Measurements from ENCODE around the gene ODAD4. TPM values are rescaled to one million over a fixed set of nuclear protein-coding genes. Genes with fewer than 3 reads are reported as not detected.

ODAD4 gene
- total and polyA plus RNA-seq, 3 donors from 2014 or later: 22.3 to 53.7 (median 26.0) TPM

GRCh38 chr17:41895617-41896016, 34.8 kb upstream of the ODAD4 start:
- WGBS, 2 donors: 57 to 85% methylated on average over 5 of the region's 5 CpGs
- TF ChIP-seq CTCF (IDR thresholded peaks at IDR 0.05) (no peak), POLR2A (IDR thresholded peaks at IDR 0.05) (no peak)
- peaks cover 4% of the 10 kb centered on the region for H3K36me3 ChIP-seq (ENCODE audit: low read depth, missing control alignments)
- H3K4me3 ChIP-seq: no peak overlapping the region
- intact Hi-C loops (cut with DNase I; ENCODE audit: low total_unique reads): no loop called here
- H3K4me1 ChIP-seq: peaks cover 8% of the 10 kb centered on the region
- peak; percentile 34 for DNase-seq
- no peaks in the 10 kb centered on the region for H3K9me3 ChIP-seq
- H3K27ac ChIP-seq: no peak overlapping the region
- H3K27me3 ChIP-seq: no peaks in the 10 kb centered on the region

DNA sequence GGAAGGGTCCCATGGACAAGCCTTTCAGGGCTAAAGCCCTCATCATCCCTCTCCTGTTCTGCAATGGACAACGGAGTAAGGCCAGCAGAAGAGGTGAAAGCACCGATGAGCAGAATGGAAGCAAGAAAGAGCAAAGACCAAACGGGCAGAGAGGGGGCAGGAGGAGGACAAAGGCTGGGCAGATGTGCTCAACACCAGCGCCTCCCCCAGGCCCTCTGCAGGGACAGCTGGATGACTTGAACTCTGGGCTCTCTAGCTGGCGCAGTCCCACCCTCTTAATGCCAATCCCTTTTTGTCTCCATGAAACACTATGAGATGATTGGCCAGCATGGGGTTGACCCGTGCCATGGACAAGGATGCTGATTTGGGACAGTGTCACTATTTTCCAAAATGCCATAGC, 33.7 kb upstream of the ODAD4 start:
- Histone ChIP-seq H3K9me3 (no peaks in the 10 kb centered on the region), H3K27ac (no peak overlapping the region), H3K36me3 (ENCODE audit: low read depth, missing control alignments) (peaks cover 4% of the 10 kb centered on the region), H3K4me3 (no peak overlapping the region), H3K27me3 (no peaks in the 10 kb centered on the region), H3K4me1 (peaks cover 8% of the 10 kb centered on the region)
- 93 to 94% methylated on average over 6 of the region's 6 CpGs for WGBS, 2 donors
- TF ChIP-seq POLR2A (IDR thresholded peaks at IDR 0.05) (no peak), CTCF (IDR thresholded peaks at IDR 0.05) (no peak)
- intact Hi-C loops (cut with DNase I; ENCODE audit: low total_unique reads): no loop called here
- DNase-seq: no peak

DNA sequence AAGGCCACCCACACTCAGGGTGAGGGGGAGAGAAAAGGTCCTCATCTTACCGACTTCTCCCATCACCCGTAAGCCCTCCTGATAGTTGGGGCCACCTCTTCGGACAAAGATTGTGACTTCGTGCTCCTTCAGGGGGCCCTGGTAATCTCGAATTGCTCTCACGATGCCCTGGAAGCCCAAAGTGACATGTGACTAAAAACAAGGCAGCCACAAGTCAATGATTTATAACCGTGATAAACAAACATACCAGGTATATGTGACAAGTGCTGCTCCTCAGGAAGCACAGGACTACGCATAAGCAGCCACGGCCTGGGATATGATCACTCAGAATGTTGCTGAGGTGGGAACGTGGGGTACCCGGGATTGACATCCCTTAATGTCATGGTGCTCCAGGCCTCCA, 28.8 kb upstream of the ODAD4 start:
- 83 to 87% methylated on average over 11 of the region's 11 CpGs for WGBS, 2 donors
- Histone ChIP-seq H3K27ac (no peak overlapping the region), H3K4me1 (no peaks in the 10 kb centered on the region), H3K4me3 (no peak overlapping the region), H3K9me3 (no peaks in the 10 kb centered on the region), H3K27me3 (no peaks in the 10 kb centered on the region), H3K36me3 (ENCODE audit: low read depth, missing control alignments) (peaks cover 4% of the 10 kb centered on the region)
- intact Hi-C loops (cut with DNase I; ENCODE audit: low total_unique reads): no loop called here
- TF ChIP-seq POLR2A (IDR thresholded peaks at IDR 0.05) (no peak), CTCF (IDR thresholded peaks at IDR 0.05) (no peak)
- no peak for DNase-seq

GRCh38 chr17:41904242-41904841, 26.1 kb upstream of the ODAD4 start:
- Histone ChIP-seq H3K4me1 (no peaks in the 10 kb centered on the region), H3K9me3 (no peaks in the 10 kb centered on the region), H3K27me3 (no peaks in the 10 kb centered on the region), H3K4me3 (no peak overlapping the region), H3K36me3 (ENCODE audit: low read depth, missing control alignments) (no peaks in the 10 kb centered on the region), H3K27ac (no peak overlapping the region)
- intact Hi-C loops (cut with DNase I; ENCODE audit: low total_unique reads): no loop called here
- 89 to 93% methylated on average over 7 of the region's 7 CpGs for WGBS, 2 donors
- TF ChIP-seq CTCF (IDR thresholded peaks at IDR 0.05): no peak
- no peak for TF ChIP-seq POLR2A (IDR thresholded peaks at IDR 0.05)
- DNase-seq: no peak

GRCh38 chr17:41905172-41905571, 25.2 kb upstream of the ODAD4 start:
- intact Hi-C loops (cut with DNase I; ENCODE audit: low total_unique reads): no loop called here
- Histone ChIP-seq H3K9me3 (no peaks in the 10 kb centered on the region), H3K4me3 (no peak overlapping the region), H3K4me1 (no peaks in the 10 kb centered on the region), H3K27ac (no peak overlapping the region), H3K36me3 (ENCODE audit: low read depth, missing control alignments) (no peaks in the 10 kb centered on the region), H3K27me3 (no peaks in the 10 kb centered on the region)
- TF ChIP-seq POLR2A (IDR thresholded peaks at IDR 0.05) (no peak), CTCF (IDR thresholded peaks at IDR 0.05) (no peak)
- DNase-seq: no peak
- 92 to 93% methylated on average over 4 of the region's 4 CpGs for WGBS, 2 donors
